Esophagus (tissue), 2 donors: Measurements from ENCODE around the gene GUCY2D. TPM values are rescaled to one million over a fixed set of nuclear protein-coding genes. Genes with fewer than 3 reads are reported as not detected.

Experiments used
- H3K27ac ChIP-seq, 2 donors: one replicate each; pipeline ENCODE4 v1.5.1; 2013; ENCODE audit warnings: low read depth in 2 of 2, mild to moderate bottlenecking in 2 of 2, inconsistent platforms in 1 of 2, low read length in 1 of 2, moderate library complexity in 1 of 2
- H3K27me3 ChIP-seq, 2 donors: one replicate each; pipeline ENCODE4 v1.6.1; 2013; ENCODE audit warnings: low read length in 2 of 2, control low read depth in 1 of 2, mild to moderate bottlenecking in 1 of 2; ENCODE audit not compliant: insufficient read depth in 2 of 2, control insufficient read depth in 1 of 2
- H3K36me3 ChIP-seq, 2 donors: one replicate each; pipeline ENCODE4 v1.6.1; 2013; ENCODE audit warnings: low read length in 1 of 2; ENCODE audit not compliant: control insufficient read depth in 2 of 2, insufficient read depth in 2 of 2
- H3K4me1 ChIP-seq, 2 donors: one replicate each; pipeline ENCODE4 v1.6.1; 2013; ENCODE audit warnings: low read length in 1 of 2; ENCODE audit not compliant: control insufficient read depth in 2 of 2, insufficient read depth in 2 of 2
- H3K4me3 ChIP-seq, 2 donors: one replicate each; pipeline ENCODE4 v1.5.1; 2013; ENCODE audit warnings: low read length in 2 of 2, mild to moderate bottlenecking in 2 of 2, low read depth in 1 of 2, moderate library complexity in 1 of 2
- H3K9me3 ChIP-seq, 2 donors: one replicate each; pipeline ENCODE4 v1.6.1; 2013; ENCODE audit warnings: mild to moderate bottlenecking in 2 of 2, low read depth in 1 of 2, low read length in 1 of 2, moderate library complexity in 1 of 2; ENCODE audit not compliant: control insufficient read depth in 2 of 2, insufficient read depth in 1 of 2
- WGBS, 2 donors: extraction: QIAGEN DNeasy Blood & Tissue Kit; methylation state at CpG; one replicate each; pipeline ENCODE4 v1.1.7; 2013; 5-methylcytosine and 5-hydroxymethylcytosine counted together
- polyA plus RNA-seq, 2 donors: library from polyadenylated mRNA; stranded (reverse); fragments of 200-250 nt; gene quantifications; one replicate each; pipeline ENCODE4 v1.2.3, GENCODE V29; 2013
- donor health status: healthy with polysubstance abuse.
- donor health status: Bipolar disorder and iron deficiency.

The GUCY2D gene
- polyA plus RNA-seq, 2 donors: 0.19 to 0.59 TPM

DNA sequence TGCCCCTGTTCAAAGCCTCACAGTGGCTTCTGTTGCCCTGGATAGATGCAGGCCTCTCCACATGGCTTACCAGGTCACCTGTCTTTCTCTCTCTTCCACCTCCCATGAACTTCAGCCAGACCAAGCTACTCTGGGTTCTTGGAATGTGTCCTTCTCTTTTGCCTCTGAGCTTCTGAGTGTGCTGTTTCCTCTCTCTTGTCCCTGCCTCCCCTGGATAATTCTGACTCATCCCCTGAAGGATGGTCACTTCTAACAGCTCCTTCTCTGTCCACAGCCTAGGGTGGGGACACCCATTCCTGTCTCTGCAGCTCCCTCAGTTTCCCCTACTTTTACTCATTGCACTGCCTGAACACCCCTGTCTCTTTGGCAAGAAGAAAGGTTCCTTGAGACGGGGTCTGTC, 2.9 kb downstream of the GUCY2D start:
- 91 to 94% methylated on average over 1 of the region's 1 CpG for WGBS, 2 donors
- H3K4me1 ChIP-seq: peaks cover 0 to 11% of the 10 kb centered on the region in 2 donors

DNA sequence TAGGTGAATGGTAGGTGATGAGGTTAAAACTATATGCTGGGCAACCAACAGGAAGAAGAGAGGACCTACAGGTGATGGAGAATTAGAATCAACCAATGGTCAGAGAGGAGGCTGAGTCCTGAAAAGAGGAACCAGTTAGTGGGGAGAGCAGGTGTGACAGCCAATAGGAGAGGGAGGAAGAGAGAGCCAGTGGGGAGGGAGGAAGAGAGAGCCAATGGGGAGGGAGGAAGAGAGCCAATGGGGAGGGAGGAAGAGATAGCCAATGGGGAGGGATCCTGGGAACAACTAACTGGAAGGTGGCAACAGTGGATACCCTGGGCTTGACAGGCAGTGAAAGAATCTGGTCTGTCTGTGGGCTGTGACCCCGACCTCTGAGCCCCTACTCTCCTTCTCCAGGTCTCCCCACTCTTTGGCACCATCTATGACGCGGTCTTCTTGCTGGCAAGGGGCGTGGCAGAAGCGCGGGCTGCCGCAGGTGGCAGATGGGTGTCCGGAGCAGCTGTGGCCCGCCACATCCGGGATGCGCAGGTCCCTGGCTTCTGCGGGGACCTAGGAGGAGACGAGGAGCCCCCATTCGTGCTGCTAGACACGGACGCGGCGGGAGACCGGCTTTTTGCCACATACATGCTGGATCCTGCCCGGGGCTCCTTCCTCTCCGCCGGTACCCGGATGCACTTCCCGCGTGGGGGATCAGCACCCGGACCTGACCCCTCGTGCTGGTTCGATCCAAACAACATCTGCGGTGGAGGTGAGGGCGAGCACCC, 3.7 kb downstream of the GUCY2D start:
- H3K27ac ChIP-seq: no peak overlapping the region
- H3K4me3 ChIP-seq: no peak overlapping the region
- H3K4me1 ChIP-seq: peaks cover 0 to 11% of the 10 kb centered on the region in 2 donors
- H3K27me3 ChIP-seq: peaks cover 0 to 12% of the 10 kb centered on the region in 2 donors
- 92 to 94% methylated on average over 24 to 30 of the region's 30 CpGs for WGBS, 2 donors
- no peaks in the 10 kb centered on the region for H3K36me3 ChIP-seq
- H3K9me3 ChIP-seq: no peaks in the 10 kb centered on the region

More for the DNA sequence above, 2.9 kb downstream of the GUCY2D start:
- Histone ChIP-seq H3K9me3 (no peaks in the 10 kb centered on the region), H3K27ac (no peak overlapping the region), H3K27me3 (peaks cover 0 to 12% of the 10 kb centered on the region in 2 donors), H3K36me3 (no peaks in the 10 kb centered on the region), H3K4me3 (no peak overlapping the region)

DNA sequence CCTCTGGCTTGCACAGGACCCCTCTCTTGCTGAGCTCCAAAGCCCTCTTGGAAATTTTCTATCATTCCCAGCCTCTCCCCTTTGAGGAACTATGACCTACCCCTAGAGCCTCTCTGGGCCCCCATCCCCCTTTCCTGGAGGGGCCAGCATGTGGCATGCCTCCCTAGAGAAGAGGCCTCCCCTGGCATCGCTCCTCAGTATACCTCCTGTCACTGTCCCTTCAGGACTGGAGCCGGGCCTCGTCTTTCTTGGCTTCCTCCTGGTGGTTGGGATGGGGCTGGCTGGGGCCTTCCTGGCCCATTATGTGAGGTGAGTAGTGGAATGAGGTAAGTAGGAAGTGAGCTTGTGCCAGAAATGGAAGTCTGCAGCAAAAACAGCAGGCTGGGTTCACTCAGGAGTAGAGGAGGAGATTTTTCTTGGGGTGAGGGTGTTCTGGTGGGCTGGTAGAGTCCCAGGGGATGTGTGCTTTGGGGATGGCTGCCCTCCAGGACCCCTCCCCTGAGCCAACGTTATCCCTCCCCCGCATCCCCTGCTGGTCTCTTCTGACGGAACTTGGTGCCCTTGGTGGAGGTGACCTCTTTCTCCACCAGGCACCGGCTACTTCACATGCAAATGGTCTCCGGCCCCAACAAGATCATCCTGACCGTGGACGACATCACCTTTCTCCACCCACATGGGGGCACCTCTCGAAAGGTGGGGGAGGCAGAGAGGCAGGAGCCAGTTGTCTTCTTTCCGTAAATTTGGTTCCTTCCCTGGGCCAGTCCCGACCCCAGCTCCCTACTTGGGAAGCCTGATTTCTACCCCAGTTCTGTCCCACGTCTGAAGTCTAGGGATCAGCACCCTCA, 4.6 kb downstream of the GUCY2D start:
- Histone ChIP-seq H3K27me3 (peaks cover 0 to 12% of the 10 kb centered on the region in 2 donors), H3K27ac (no peak overlapping the region), H3K4me1 (peaks cover 0 to 9% of the 10 kb centered on the region in 2 donors), H3K36me3 (no peaks in the 10 kb centered on the region), H3K9me3 (no peaks in the 10 kb centered on the region), H3K4me3 (no peak overlapping the region)
- 75 to 77% methylated on average over 14 of the region's 14 CpGs for WGBS, 2 donors

DNA sequence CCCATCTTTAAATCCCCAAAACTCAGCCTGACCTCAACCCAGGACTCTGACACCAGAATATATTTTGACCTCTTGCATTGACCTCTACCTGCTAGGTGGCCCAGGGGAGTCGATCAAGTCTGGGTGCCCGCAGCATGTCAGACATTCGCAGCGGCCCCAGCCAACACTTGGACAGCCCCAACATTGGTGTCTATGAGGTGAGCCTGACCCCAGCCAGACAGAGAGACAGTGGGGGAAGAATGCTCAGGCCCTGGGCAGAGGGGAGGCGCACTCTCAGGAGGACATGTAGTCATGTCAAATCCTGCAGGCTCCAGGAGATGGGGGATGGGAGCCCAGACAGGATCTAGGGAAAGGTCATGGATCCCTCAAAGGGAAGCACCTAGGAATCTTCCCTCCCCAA, 5.4 kb downstream of the GUCY2D start:
- H3K36me3 ChIP-seq: no peaks in the 10 kb centered on the region
- no peaks in the 10 kb centered on the region for H3K9me3 ChIP-seq
- peaks cover 0 to 7% of the 10 kb centered on the region in 2 donors for H3K4me1 ChIP-seq
- H3K27ac ChIP-seq: no peak overlapping the region
- WGBS, 2 donors: 95 to 96% methylated on average over 5 of the region's 5 CpGs
- H3K27me3 ChIP-seq: peaks cover 0 to 4% of the 10 kb centered on the region in 2 donors
- no peak overlapping the region for H3K4me3 ChIP-seq

DNA sequence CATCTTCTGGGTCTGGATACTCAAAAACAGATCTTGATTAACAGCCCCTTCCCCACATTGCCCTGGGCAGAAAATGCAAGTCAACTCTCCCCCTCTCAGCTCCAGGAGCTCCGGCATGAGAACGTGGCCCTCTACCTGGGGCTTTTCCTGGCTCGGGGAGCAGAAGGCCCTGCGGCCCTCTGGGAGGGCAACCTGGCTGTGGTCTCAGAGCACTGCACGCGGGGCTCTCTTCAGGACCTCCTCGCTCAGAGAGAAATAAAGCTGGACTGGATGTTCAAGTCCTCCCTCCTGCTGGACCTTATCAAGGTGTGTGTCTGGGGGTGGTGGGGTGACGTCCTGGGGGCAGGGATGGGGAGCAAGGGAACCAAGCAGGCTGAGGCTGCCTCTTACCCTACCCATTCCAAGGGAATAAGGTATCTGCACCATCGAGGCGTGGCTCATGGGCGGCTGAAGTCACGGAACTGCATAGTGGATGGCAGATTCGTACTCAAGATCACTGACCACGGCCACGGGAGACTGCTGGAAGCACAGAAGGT, 9.7 kb downstream of the GUCY2D start:
- Histone ChIP-seq H3K4me3 (no peak overlapping the region), H3K27ac (no peak overlapping the region), H3K4me1 (peaks cover 0 to 11% of the 10 kb centered on the region in 2 donors), H3K9me3 (no peaks in the 10 kb centered on the region), H3K27me3 (no peaks in the 10 kb centered on the region), H3K36me3 (no peaks in the 10 kb centered on the region)
- 84 to 87% methylated on average over 15 of the region's 15 CpGs for WGBS, 2 donors

DNA sequence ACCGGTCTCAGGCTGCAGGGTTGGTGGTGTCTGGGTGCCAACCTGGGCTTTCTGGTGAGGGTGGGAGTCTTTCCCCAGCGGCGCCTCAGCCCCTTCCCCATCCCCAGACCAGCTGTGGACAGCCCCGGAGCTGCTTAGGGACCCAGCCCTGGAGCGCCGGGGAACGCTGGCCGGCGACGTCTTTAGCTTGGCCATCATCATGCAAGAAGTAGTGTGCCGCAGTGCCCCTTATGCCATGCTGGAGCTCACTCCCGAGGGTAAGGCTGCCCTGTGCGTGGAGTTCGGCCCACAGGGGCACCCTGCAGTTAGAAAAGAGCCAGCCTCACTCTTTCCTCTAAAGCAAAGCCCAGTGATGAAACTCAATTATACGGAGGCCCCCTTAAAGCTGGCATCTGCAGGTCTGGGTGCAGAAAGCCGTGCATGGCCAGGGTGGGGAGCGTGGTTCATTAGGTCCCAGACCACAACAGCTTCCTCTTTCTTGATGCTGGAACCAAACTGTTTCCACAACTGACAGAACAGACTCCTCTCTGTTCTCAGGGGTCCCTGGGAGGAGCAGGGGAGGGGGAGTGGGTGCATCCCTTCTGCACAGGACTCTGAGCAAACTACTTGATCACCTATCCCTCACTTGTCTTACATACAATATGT, 10.7 kb downstream of the GUCY2D start:
- no peaks in the 10 kb centered on the region for H3K27me3 ChIP-seq
- H3K36me3 ChIP-seq: no peaks in the 10 kb centered on the region
- peaks cover 0 to 14% of the 10 kb centered on the region in 2 donors for H3K4me1 ChIP-seq
- WGBS, 2 donors: 84% methylated on average over 17 of the region's 17 CpGs
- no peaks in the 10 kb centered on the region for H3K9me3 ChIP-seq
- no peak overlapping the region for H3K27ac ChIP-seq
- no peak overlapping the region for H3K4me3 ChIP-seq

DNA sequence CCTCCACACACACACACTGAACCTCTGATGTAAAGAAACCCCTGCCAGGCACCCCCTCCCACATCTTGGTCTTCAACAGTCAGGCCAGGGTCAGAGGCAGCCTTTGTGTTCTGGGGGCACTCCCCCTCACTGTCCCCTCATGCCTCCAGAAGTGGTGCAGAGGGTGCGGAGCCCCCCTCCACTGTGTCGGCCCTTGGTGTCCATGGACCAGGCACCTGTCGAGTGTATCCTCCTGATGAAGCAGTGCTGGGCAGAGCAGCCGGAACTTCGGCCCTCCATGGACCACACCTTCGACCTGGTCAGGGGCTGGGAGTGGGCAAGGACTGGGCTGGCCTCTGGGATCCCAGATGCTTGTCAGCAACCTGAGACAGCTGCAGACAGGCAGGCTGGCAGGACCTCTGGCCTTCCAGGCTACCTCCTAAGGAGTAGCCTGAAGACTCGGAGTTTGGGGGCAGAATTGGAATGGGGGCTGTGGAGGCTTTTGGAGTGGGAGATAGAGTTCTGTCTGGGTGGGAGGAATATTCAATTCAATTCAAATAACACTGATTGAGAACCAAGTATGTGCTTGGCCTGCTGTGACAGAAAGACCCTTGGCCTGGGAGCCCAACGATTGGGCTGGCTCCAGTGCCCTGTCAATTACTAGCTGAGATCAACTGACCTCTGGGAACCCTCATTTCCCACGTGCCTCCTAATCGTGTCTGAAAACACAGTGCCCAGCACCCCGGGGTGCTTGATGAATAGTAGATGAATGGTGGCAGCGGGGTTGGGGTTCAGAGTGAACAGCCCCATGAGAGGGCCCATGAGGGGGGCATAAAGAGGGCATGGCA, 11.5 kb downstream of the GUCY2D start:
- no peaks in the 10 kb centered on the region for H3K36me3 ChIP-seq
- WGBS, 2 donors: 85 to 91% methylated on average over 12 of the region's 12 CpGs
- H3K4me3 ChIP-seq: no peak overlapping the region
- H3K9me3 ChIP-seq: no peaks in the 10 kb centered on the region
- H3K27ac ChIP-seq: no peak overlapping the region
- no peaks in the 10 kb centered on the region for H3K27me3 ChIP-seq
- peaks cover 0 to 14% of the 10 kb centered on the region in 2 donors for H3K4me1 ChIP-seq

DNA sequence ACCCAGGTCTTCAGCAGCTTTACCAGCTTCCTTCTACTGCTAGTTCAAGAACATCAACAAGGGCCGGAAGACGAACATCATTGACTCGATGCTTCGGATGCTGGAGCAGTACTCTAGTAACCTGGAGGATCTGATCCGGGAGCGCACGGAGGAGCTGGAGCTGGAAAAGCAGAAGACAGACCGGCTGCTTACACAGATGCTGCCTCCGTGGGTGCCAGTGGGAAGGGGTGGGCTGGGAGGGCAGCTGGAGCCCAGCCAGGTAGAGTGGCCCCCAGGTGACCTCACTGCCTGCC, 12.1 kb downstream of the GUCY2D start:
- Histone ChIP-seq H3K4me1 (peaks cover 0 to 14% of the 10 kb centered on the region in 2 donors), H3K4me3 (no peak overlapping the region), H3K27me3 (no peaks in the 10 kb centered on the region), H3K27ac (no peak overlapping the region), H3K9me3 (no peaks in the 10 kb centered on the region), H3K36me3 (no peaks in the 10 kb centered on the region)
- WGBS, 2 donors: 92 to 95% methylated on average over 9 of the region's 9 CpGs
